CD4-positive, alpha-beta T cell (primary cell): ENCODE results near the gene OR1I1. TPM values are rescaled to one million over a fixed set of nuclear protein-coding genes. Genes with fewer than 3 reads are reported as not detected.
A peak's percentile ranks its signal among the peaks of the same experiment; 100 is the strongest.

Experiments used
- ATAC-seq: fragments of 200-7000 bp; cut with Tn5 transposase; one replicate; pipeline ENCODE4 v1.10.0; 2022; ENCODE audit warnings: mild to moderate bottlenecking; ENCODE audit not compliant: poor library complexity
- CTCF ChIA-PET: fragments of 350-600 bp; sonication (Branson Sonifier 250); formaldehyde crosslinking; loops from one replicate; lab custom pipeline; 2021; ENCODE audit warnings: antibody characterized with exemption, inconsistent platforms; lab: Charles Lee
- POLR2A ChIA-PET: fragments of 350-600 bp; sonication (Branson Sonifier 250); formaldehyde crosslinking; loops from one replicate; lab custom pipeline; 2021; ENCODE audit warnings: antibody characterized with exemption, inconsistent platforms; lab: Charles Lee
- DNase-seq, 14 experiments: peaks; one replicate each; pipeline ENCODE4 v3.0.0-alpha.2; 2013 to 2020; ENCODE audit warnings: mixed read lengths in 2 of 14
- H3K27ac ChIP-seq, 2 donors: one replicate each; pipeline versions ENCODE4 v1.5.1 to v1.7.0; 2013; ENCODE audit warnings: low read length in 2 of 2, low read depth in 1 of 2, mild to moderate bottlenecking in 1 of 2
- H3K27me3 ChIP-seq, 2 experiments: 1 replicate in 1 of 2; 2 replicates in 1 of 2; pipeline versions ENCODE4 v1.6.1 to v1.7.0; 2013; ENCODE audit warnings: low read length in 2 of 2, control low read depth in 1 of 2, mild to moderate bottlenecking in 1 of 2, moderate library complexity in 1 of 2; ENCODE audit not compliant: insufficient read depth in 2 of 2, control insufficient read depth in 1 of 2
- H3K36me3 ChIP-seq: one replicate; pipeline ENCODE4 v1.6.1; 2013; ENCODE audit warnings: low read length, control low read depth; ENCODE audit not compliant: insufficient read depth
- H3K4me1 ChIP-seq: one replicate; pipeline ENCODE4 v1.6.1; 2013; ENCODE audit warnings: low read length, control low read depth; ENCODE audit not compliant: insufficient read depth
- H3K4me3 ChIP-seq: one replicate; pipeline ENCODE4 v1.5.1; 2013; ENCODE audit warnings: mild to moderate bottlenecking, low read length, moderate library complexity
- H3K9me3 ChIP-seq, 2 experiments: 1 replicate in 1 of 2; 2 replicates in 1 of 2; pipeline versions ENCODE4 v1.6.1 to v1.7.0; 2013; ENCODE audit warnings: low read length in 2 of 2, mild to moderate bottlenecking in 2 of 2, control low read depth in 1 of 2, moderate library complexity in 1 of 2; ENCODE audit not compliant: control insufficient read depth in 1 of 2, insufficient read depth in 1 of 2
- H3K27ac Mint-ChIP-seq: one replicate; pipeline ENCODE4 v1.8.0; 2020; ENCODE audit warnings: mixed read lengths
- H3K27me3 Mint-ChIP-seq: one replicate; pipeline ENCODE4 v1.8.0; 2021; ENCODE audit warnings: mixed read lengths
- H3K36me3 Mint-ChIP-seq: one replicate; pipeline ENCODE4 v1.8.0; 2021; ENCODE audit warnings: low read depth, mixed read lengths
- H3K4me1 Mint-ChIP-seq: one replicate; pipeline ENCODE4 v1.8.0; 2021; ENCODE audit warnings: low read depth, mixed read lengths
- H3K4me3 Mint-ChIP-seq: one replicate; pipeline ENCODE4 v1.8.0; 2020; ENCODE audit warnings: mild to moderate bottlenecking, mixed read lengths
- H3K9me3 Mint-ChIP-seq: one replicate; pipeline ENCODE4 v1.8.0; 2020; ENCODE audit warnings: mixed read lengths
- intact Hi-C, 2 experiments: fragments of 100-400 bp; cut with DNase I in 1 of 2; cut with micrococcal nuclease in 1 of 2; formaldehyde crosslinking; loops; one replicate each; pipeline versions ENCODE4 v1.15.1 to v1.9.0; 2023 to 2025; cut with DNase I, micrococcal nuclease
- total RNA-seq, 174 experiments: library from RNA in 2 of 174; stranded (reverse) in 2 of 174; gene quantifications; one replicate each; pipeline ENCODE4 v1.2.3 and lab custom pipeline; 2021 to 2026
- TF ChIP-seq, protein P1 (sequence below): fragments of 200-600 bp; IDR thresholded peaks from one replicate; pipeline ENCODE4 v1.8.0; 2022; ENCODE audit warnings: antibody characterized with exemption, mild to moderate bottlenecking

The OR1I1 gene
- total RNA-seq, 2 experiments from 2014 or later = not detected

DNA sequence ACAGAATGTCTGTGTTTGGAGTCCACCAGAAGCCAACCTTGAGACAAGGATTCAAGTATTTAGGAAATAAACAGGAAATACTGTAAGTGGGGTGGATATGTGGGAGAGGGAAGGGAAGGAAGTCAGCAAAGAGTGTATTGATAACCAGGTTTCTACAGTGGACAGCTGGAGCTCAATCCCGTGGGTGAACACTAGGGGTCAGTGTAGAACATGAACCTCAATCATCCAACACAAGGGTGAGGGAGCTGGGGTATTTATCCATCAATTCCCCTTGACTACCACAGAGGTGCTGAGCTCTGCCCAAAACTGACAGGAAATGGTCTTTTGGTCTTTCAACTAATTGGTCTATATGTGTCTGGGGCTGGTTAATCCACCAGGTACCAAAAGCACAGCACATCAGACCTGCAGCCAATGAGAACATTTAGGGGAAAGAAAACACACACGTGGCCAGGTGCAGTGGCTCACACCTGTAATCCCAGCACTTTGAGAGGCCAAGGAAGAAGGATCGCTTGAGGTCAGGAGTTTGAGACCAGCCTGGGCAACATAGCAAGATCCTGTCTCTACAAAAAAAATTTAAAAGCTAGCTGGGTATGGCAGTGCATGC lies 19.6 kb downstream of the OR1I1 start:
- H3K27ac Mint-ChIP-seq = no peak overlapping the region
- Histone ChIP-seq H3K27me3 (no peaks in the 10 kb centered on the region), H3K9me3 (peaks cover 17 to 22% of the 10 kb centered on the region in 2 experiments), H3K27ac (no peak overlapping the region), H3K36me3 (no peaks in the 10 kb centered on the region), H3K4me3 (no peak overlapping the region), H3K4me1 (no peaks in the 10 kb centered on the region)
- TF ChIP-seq, protein P1, sequence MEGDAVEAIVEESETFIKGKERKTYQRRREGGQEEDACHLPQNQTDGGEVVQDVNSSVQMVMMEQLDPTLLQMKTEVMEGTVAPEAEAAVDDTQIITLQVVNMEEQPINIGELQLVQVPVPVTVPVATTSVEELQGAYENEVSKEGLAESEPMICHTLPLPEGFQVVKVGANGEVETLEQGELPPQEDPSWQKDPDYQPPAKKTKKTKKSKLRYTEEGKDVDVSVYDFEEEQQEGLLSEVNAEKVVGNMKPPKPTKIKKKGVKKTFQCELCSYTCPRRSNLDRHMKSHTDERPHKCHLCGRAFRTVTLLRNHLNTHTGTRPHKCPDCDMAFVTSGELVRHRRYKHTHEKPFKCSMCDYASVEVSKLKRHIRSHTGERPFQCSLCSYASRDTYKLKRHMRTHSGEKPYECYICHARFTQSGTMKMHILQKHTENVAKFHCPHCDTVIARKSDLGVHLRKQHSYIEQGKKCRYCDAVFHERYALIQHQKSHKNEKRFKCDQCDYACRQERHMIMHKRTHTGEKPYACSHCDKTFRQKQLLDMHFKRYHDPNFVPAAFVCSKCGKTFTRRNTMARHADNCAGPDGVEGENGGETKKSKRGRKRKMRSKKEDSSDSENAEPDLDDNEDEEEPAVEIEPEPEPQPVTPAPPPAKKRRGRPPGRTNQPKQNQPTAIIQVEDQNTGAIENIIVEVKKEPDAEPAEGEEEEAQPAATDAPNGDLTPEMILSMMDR = peak; percentile 67
- POLR2A ChIA-PET = interaction anchor here (0.6 to 1.1 kb wide), 2 partner anchors 23 to 430 kb away, joined by 3 read pairs; no protein-coding TSS in a partner anchor
- CTCF ChIA-PET = interaction anchor here (0.5 to 2.4 kb wide), 6 partner anchors 9 to 615 kb away, joined by 3 to 18 read pairs (median 3); partner anchors contain the start of gene AKAP8L
- H3K9me3 Mint-ChIP-seq = peaks cover 8% of the 10 kb centered on the region
- no peak overlapping the region for H3K4me3 Mint-ChIP-seq
- ATAC-seq = peak; percentile 79
- peaks cover 3% of the 10 kb centered on the region for H3K36me3 Mint-ChIP-seq
- intact Hi-C loops = loop anchor here (1.0 kb wide), 1 partner anchor 49 kb away; no protein-coding TSS in a partner anchor
- peak in 13 of 14 experiments; percentile 24 to 75 (median 42) for DNase-seq
- H3K27me3 Mint-ChIP-seq = peaks cover 7% of the 10 kb centered on the region
- peaks cover 7% of the 10 kb centered on the region for H3K4me1 Mint-ChIP-seq

DNA sequence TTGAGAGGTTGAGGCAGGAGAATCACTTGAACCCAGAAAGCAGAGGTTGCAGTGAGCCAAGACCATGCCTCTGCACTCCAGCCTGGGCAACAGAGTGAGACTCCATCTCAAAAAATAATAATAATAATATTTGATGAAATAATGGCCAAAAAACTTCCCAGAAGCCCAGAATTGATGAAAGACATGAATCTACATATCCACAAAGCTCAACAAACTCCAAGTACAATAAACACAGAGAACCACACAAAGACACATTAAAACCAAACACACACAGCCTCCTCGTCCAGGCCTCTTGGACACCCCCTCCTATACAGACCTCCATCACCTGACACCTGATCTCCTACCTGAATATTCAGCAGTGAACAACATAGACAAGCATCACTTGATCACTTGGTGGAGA lies 22.0 kb downstream of the OR1I1 start:
- TF ChIP-seq, protein P1 = no peak
- Histone ChIP-seq H3K27me3 (peaks cover 7 to 10% of the 10 kb centered on the region in 2 experiments), H3K27ac (no peak overlapping the region), H3K9me3 (peaks cover 22 to 27% of the 10 kb centered on the region in 2 experiments), H3K4me3 (no peak overlapping the region), H3K36me3 (no peaks in the 10 kb centered on the region), H3K4me1 (peaks cover 16% of the 10 kb centered on the region)
- no peak for ATAC-seq
- peaks cover 3% of the 10 kb centered on the region for H3K36me3 Mint-ChIP-seq
- no peak for DNase-seq
- H3K4me3 Mint-ChIP-seq = peak overlapping the region; percentile 2
- CTCF ChIA-PET = no interaction called here
- peaks cover 8% of the 10 kb centered on the region for H3K9me3 Mint-ChIP-seq
- H3K4me1 Mint-ChIP-seq = peaks cover 17% of the 10 kb centered on the region
- intact Hi-C loops = no loop called here
- peaks cover 18% of the 10 kb centered on the region for H3K27me3 Mint-ChIP-seq
- H3K27ac Mint-ChIP-seq = no peak overlapping the region
- POLR2A ChIA-PET = no interaction called here

DNA sequence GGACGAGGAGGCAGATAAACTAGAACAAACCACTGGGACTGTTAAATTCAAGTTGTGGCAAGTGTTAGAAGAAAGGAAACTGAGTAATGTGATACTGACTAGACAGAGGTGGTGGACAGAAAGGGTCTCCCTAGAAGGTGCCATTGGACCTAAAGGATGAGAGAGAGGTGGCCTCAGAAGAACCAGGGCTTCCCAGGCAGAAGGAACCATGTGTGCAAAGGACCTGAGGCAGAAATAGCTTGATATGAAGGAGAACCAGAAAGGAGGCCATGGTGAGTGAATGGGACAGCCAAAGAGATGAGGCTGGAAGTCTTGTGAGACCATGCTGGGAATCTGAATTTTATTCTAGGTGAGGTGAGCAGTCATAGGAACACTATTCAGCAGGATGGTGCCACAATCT lies 22.4 kb downstream of the OR1I1 start:
- H3K4me1 ChIP-seq = peaks cover 16% of the 10 kb centered on the region
- H3K27me3 ChIP-seq = peaks cover 7 to 10% of the 10 kb centered on the region in 2 experiments
- Mint-ChIP-seq H3K36me3 (peaks cover 3% of the 10 kb centered on the region), H3K4me3 (peak overlapping the region; percentile 2), H3K27me3 (peaks cover 18% of the 10 kb centered on the region), H3K4me1 (peaks cover 17% of the 10 kb centered on the region), H3K27ac (no peak overlapping the region), H3K9me3 (peaks cover 8% of the 10 kb centered on the region)
- no peak overlapping the region for H3K4me3 ChIP-seq
- no peaks in the 10 kb centered on the region for H3K36me3 ChIP-seq
- ATAC-seq (no peak), DNase-seq (no peak)
- peaks cover 22 to 29% of the 10 kb centered on the region in 2 experiments for H3K9me3 ChIP-seq
- no peak overlapping the region for H3K27ac ChIP-seq
- intact Hi-C loops = no loop called here
- CTCF ChIA-PET = no interaction called here
- TF ChIP-seq, protein P1 = no peak
- POLR2A ChIA-PET = no interaction called here
